Activated CD8-positive, alpha-beta memory T cell treated with anti-CD3 and anti-CD28 coated beads for 48 hours (primary cell): ENCODE measurements around the gene CABLES1.

ENCODE experiments used
- DNase-seq, 3 experiments: peaks; one replicate each; pipeline ENCODE4 v3.0.0-alpha.2; 2020; ENCODE audit warnings: low read depth in 2 of 3, low spot score in 2 of 3

Gene CABLES1

DNA sequence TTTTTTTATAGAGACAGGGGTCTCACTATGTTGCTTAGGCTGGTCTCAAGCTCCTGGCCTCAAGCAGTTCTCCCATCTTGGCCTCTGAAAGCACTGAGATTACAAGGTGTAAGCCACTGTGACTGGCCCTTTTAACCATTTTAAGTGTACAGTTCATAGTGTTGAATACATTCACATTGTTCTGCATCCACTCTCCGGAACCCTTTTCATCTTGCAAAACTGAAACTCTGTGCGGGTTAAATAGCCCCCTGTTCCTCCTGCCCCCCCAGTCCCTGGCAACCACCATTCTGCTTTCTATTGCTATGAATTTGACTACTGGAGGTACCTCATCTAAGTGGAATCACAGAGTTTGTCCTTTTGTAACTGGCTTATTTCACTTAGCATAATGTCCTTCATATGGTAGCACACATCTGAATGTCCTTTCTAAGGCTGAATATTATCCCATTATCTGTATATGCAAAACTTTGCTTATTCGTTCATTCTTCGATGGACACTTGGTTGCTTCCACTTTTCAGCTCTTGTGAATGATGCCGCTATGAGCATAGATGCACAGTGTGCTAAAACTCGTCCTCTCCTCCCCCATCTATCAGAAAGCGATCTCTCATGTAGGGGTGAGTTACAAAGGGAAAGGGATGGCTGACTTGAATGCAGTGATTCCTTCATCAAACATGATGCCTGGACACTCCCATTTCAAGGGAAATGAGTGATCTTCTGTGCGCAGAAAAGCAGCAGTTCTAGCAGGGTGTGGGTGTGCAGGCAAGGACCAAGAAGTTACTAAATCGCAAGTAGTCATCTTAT is 30.2 kb downstream of the CABLES1 start:
- DNase-seq = no peak

- no peak for DNase-seq
Observed at GRCh38 chr18:23166891-23167541, 31.7 kb downstream of the CABLES1 start.

DNA sequence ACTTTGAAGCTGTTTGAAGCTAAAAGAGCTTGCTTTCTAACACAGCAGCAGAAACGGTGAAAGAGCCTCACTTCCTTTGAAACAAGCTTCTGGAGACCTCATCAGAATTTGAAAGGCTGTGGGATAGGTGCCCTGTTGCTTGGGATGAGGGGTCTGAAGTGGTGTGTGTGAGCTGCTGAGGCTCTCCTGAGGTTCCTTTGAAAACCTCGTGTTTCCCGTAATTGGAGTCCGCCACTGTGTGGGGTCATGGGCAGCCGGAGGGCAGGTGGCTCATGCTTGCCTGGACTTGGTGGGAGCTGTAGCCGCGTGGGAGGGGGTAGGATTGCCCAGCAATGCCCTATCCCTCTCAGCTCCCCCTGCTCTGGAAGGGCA is 34.4 kb downstream of the CABLES1 start:
- no peak for DNase-seq

DNA sequence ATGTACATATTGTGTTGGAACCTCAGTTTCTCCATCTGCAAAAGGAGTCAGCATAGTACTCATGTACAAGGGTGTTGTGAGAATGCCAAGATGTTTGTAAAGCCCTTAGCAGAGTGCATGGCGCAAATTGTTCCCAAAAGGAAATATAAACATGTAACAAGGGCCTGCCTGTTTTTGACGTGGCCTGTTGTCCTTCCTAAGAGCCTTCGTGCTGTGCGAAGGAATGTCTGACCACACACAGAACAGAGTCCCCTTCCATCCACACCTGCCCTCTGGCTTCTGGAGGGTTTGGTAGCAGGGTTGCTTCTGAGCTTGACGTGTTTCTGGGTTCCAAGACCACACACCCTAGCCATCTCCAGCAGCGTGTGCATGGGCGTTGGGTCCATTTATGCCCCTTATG is 34.9 kb downstream of the CABLES1 start:
- DNase-seq = no peak

DNA sequence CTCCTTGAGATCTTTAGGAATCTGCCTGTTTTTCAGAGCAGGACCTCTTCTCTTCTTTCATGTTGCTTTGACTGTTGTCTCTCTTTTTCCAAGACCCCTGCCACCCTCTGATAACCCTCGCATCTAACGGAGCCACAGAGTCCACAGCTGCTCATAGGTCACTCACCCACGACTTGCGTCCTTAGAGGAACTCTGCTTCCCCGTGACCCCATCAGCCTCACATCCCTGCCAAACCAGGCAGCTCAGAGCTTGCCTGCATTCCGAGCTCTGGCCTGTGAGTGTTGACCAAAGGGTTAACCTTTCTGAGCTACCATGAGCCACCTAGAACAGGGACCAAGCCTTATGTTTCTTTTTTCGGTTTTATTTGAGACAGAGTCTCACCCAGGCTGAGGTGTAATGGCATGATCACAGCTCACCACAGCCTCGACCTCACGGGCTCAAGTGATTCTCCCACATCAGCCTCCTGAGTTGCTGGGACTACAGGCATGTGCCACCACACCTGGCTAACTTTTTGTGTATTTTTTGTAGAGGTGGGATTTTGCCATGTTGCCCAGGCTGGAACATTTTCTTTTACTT is 36.4 kb downstream of the CABLES1 start:
- no peak for DNase-seq

- DNase-seq = no peak
Observed at GRCh38 chr18:23172591-23173380, 37.5 kb downstream of the CABLES1 start.

- no peak for DNase-seq
Observed at GRCh38 chr18:23173912-23174311, 38.6 kb downstream of the CABLES1 start.

DNA sequence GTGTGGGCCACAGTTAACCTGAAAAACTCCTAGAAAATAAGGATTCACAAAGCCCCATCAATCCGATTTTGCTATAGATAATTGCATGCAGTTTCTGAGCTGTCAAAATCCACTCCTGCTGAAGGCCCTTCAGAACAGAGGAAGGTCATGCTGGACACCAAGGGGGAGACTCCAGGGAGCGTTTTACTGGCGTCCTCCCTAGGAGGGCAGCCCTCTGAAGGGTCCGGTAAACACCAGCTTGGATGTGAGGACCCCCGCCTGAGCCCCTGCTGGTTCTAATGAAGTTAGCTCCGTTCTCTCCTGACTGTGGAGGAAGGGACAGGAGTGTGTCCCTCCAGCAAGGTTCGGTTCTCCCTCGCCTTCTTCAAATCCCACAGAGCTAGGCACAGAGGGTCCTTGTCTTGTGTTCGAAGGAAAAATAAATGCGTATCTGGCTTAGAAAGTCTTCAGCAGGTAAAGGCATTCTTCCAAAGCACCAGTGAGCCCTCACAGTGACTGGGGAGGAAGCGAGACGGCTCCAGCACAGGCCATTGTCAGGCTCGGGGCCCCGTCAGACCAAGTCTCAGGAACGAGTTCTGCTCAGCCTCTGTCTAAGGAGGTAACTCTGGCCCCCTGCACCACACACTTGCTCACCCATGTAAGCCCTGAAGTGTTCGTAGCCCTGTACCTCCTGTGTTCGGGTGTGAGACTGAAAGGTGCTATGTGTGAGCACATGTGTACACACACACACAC is 41.6 kb downstream of the CABLES1 start:
- DNase-seq = no peak

DNA sequence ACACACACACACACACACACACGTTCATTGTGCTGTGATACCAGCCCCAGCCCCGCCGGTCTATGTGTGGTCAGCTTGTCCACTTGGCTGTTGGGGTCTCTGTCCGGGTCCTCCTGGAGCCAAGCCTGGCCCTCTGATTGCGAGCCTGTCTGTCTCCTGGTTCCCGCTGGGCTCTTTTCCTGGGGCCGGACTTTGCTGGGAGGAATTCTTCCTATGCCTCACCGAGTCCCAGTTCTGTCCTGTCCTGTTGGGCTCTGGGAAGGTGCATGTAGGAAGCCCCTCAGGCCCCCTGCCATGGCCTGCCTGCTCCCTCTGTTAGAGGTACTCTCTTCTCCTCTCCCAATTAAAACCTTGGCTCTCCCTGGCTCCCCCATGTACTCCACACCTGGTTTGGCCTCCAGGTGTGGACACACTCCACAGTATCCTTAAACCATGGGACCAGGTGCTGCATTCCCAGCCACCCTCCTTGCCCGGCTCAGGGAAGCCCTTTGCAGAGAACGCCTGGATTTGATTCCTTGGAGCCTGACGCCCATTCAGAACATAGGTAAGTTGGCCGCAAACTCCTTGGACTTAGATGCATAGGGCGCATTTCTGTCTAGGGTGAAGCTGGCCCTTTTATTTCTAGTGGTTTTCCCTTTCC is 42.3 kb downstream of the CABLES1 start:
- no peak for DNase-seq

GRCh38 chr18:23178201-23178600 is 42.9 kb downstream of the CABLES1 start:
- no peak for DNase-seq

DNA sequence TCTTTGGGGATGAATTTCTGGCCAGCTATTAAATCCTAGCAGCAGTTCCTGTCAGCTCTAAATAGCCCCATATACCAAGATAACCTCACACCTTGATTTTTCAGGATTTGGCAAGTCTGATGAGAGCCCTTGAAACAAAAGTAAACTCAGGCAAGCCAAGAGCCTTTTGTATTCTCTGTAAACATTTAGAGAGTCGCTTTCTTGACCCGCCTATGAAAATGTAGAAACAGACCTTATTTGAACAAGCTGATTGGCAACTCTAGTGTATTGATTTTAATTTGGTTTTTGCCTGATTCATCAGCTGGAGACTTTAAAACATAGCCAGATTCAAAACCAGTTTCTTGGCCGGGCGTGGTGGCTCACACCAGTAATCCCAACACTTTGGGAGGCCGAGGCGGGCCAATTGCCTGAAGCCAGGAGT is 43.4 kb downstream of the CABLES1 start:
- DNase-seq = no peak

GRCh38 chr18:23179416-23179815 is 44.1 kb downstream of the CABLES1 start:
- DNase-seq = no peak

- DNase-seq = no peak
Observed at GRCh38 chr18:23181547-23181946, 46.3 kb downstream of the CABLES1 start.

DNA sequence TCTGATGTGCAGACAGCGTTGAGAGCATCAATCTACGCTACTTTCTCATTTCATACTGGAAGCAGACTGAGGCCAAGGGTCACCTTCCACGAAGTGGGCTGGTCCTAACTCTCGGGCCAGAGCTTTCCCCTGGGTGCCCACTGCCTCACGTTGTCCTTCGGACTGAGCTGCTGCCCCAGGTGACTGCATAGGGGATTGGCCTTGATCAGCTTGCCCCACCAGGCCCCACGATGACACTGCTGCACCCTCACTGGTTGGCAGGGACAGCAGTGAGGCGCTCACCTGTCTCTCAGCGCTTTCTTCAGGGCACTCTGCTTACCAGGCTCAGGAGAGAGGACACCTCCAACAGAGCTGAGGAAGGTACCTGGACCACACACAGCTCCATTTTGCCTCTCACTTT is 47.3 kb downstream of the CABLES1 start:
- DNase-seq = no peak

GRCh38 chr18:23183411-23184150 is 48.3 kb downstream of the CABLES1 start:
- DNase-seq = no peak

GRCh38 chr18:23186781-23187180 is 51.5 kb downstream of the CABLES1 start:
- no peak for DNase-seq

GRCh38 chr18:23188068-23188760 is 52.9 kb downstream of the CABLES1 start:
- no peak for DNase-seq

DNA sequence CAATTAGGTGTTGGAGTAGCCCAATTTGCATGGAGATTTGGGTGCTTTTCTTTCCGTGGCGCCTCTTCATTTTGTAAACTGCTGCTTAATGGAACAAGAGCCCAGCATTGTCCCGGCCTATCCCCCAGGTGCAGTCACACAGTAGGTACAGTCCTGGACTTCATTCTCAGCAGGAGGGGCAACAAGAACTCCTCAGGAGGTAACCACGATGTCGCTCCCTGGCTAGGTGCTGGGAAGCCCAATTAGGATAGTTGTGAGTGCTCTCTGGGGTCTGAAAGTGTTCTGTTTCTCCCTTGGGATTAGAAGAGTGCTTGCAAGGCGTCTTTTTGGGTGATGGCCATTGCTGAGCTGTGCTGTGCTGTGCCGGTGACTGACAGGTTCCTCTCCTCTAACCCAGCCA is 53.8 kb downstream of the CABLES1 start:
- no peak for DNase-seq
